ENCODE results near the gene FICD.

- no peak for TF ChIP-seq CTCF (IDR thresholded peaks at IDR 0.05)
- no peak for TF ChIP-seq POLR2A (IDR thresholded peaks at IDR 0.05)
These were observed 36.4 kb upstream of the FICD start for GRCh38 chr12:108478611-108479206.
